Activated CD4-positive, alpha-beta T cell treated with anti-CD3 and anti-CD28 coated beads, Interleukin-2, amount 50 U/mL, for 4 hours (primary cell): Measurements from ENCODE around the gene VCL.
"Not testable (repeated sequence)": the region's sequence is repeated elsewhere in the genome, so short reads cannot be mapped to it uniquely, and the experiment has no call there.

Experiments used
- DNase-seq, 2 experiments: peaks; one replicate each; pipeline ENCODE4 v3.0.0-alpha.2; 2020

VCL gene

DNA sequence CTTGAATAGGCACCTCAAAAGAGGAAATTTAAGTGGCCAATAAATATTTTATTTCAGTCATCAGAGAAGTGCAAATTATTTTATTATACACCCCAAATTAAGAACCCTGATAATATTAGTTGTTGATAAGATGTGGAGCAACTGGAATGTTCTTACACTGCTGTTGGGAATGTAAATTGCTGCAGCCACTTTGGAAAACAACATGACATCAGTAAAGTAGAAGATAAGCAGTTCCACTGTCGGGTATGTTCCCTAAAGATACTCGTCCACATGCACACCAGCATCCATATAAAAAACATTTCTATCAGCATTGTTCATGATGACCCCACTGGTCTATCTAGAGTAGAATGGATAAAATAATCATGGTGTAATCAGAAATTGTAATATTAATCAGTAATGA, 46.5 kb downstream of the VCL start:
- DNase-seq = no peak

DNA sequence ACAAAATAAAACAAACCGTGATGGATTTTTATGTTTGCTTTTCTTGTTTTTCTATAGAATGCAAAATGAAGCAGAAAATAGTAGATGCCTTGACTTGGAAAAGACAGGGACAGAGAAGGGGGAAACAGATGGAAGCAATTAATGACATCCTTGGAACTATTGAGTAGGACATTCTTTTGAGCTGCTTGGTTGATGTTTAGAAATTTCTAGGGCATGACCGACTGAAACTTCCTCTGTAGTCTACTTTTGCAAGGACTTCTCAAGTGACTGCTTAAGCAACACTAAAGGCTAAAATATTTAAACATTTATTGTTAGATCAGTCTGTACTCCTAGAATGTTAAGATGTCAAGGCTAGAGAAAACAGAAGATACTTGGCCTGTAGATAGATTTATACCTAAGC, 49.4 kb downstream of the VCL start:
- DNase-seq = no peak

DNA sequence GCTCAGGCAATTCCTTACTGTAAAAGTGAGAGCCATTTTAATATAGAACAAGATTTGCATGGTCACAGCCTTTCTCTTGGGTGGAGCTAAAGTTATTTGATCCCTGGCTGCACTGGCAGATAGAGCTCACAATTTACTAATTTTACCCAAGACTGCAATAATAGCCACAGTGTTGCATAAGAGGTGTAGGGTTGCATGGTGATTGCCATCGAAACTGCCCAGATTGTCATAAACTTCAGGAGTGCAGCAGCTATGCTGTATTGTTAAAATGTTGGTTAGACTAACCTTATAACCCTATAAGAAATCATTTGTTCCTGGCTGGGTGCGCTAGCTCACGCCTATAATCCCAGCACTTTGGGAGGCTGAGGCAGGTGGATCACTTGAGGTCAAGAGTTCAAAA, 50.0 kb downstream of the VCL start:
- DNase-seq = no peak

DNA sequence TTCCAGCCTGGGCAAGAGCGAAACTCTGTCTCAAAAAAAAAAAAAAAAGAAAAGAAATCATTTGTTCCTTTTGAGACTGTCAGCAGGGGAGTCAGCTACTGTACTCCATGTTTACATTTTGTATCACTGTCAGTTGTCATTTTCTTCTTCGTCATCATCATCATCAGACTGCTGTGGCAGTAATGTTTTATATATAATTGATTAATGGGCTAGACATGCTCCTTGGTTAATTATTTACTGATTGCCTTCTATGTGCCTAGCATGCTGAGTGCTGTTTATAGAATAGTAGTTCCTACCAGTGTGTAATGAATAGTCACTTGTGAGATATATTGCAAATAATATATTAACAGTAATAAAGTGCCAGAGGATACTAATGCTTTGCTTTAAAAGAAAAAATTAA, 50.5 kb downstream of the VCL start:
- no peak for DNase-seq

DNA sequence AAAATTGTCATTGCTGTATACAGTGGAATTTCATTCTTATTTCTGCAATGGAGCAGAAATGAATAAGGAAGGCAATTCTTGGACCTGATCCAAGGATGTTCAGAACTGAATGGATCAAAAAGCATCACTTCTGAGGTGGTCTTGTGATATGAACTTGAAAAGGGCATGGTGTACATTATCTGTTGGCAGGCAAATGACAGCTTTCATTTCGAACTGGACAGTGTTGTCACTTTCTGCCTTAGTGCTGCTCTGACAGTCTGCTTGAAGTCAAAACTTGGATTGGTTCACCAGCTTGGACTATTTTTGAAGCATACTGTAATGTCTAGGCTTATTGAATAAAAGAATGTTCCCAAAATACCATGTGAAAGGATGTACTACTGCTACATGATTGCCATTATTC, 52.0 kb downstream of the VCL start:
- DNase-seq = no peak

DNA sequence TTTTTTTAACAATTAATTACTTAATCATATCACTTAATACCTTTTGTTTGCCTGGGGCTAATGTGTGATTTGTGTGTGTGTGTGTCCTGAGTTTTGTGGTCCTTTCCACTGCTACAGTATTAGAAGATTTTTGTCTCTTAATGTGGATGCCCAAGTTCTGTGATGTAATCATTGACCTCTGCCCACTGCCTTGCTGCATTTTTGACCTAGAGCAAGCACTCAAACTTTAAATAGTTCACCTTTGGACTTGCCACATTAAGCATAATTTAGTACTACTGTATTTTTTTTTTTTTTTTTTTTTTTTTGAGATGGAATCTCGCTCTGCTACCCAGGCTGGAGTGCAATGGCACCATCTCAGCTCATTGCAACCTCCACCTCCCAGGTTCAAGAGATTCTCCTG, 52.7 kb downstream of the VCL start:
- no peak for DNase-seq

DNA sequence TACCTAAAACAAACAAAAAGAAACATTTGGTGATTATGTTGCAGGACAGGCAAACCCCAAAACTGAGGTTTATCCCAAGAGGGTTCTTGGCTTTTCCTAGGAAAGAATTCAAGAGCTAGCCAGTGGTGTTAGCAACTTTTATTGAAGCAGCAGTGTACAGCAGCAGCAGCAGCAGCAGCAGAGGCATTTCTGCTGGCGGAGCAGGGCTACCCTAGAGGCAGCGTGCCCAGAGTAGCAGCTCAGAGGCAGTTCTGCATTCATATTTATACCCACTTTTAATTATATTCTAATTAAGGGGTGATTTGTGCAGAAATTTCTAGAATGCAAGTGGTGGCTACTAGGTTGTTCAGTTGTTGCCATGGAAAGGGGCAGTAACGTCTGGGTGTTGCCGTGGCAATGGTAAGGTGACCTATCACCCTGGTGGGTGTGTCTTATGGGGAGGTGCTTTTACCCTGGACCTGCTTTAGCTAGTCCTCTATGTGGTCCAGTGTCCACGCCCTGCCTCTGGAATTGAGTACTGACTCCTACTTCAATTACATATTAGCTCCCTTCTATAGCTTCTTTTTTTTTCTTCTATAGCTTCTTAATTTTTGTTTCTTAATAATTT, 53.9 kb downstream of the VCL start:
- no peak for DNase-seq

DNA sequence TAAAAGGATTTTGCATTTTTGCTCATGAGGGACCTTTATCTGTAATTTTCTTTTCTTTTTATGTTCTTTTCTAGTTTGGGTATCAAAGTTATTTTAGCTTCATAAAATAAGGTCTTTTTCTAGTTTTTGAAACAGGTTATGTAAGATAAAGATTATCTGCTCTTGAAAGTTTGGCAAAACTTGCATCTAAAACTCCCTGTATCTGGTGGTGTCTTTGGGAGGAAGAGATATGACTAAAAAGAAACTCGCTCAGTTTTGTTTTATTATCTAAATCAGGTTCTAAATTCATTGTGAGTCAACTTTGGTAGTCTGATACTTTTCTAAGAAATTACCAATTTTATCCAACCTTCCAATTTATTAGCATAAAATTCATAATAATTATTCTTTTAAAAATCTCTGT, 55.1 kb downstream of the VCL start:
- DNase-seq = no peak

DNA sequence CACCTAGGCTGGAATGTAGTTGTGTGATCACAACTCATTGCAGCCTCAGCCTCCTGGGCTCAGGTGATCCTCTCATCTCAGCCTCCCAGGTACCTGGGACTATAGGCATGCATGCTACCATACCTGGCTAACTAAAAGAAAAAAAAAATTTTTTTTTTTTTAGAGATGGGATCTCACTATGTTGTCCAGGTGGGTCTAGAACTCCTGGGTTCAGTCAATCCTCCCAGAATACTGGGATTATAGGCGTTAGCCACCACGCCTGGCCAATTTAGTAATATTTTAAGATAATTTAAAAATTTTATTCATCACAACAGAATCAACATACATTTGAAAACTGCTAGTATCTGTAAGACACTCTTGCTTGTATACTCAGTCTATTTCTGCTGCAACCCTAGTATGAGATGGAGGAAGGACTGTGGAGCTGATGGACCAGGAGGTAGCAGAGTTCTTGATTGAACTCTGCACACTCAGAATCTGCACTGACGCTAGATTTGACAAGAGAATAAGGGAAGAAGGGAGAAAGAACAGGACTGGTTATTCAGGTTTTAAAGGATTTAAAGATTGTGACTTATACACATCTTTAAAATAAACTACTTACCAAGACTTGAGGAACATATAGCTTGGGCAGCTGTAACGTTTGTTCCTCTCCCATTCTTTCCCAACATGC, 57.6 kb downstream of the VCL start:
- no peak for DNase-seq

GRCh38 chr10:74056050-74056818, 58.3 kb downstream of the VCL start:
- no peak for DNase-seq

DNA sequence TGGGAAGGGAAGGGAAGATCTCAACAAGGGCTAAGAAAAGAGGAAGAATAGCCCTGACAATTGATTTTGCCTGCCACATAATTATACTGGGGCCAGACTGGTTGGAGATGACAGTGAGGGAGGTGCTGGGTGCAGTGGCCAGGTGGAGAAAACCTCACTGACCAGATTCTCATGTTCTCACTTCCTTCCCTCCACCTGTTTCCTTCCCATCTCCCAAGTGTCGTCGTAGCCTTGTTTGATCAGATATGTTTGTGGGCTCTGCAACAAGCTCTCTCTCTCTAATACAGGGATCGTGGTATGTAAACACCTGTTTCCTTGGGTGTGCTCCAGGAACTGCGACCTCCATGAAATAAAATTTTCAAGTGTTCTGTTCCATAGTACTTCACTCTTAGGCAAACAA, 60.2 kb downstream of the VCL start:
- DNase-seq = no peak

- DNase-seq = peak in 1 of 2 experiments; percentile 1
These were observed 60.7 kb downstream of the VCL start for GRCh38 chr10:74058658-74059057.

DNA sequence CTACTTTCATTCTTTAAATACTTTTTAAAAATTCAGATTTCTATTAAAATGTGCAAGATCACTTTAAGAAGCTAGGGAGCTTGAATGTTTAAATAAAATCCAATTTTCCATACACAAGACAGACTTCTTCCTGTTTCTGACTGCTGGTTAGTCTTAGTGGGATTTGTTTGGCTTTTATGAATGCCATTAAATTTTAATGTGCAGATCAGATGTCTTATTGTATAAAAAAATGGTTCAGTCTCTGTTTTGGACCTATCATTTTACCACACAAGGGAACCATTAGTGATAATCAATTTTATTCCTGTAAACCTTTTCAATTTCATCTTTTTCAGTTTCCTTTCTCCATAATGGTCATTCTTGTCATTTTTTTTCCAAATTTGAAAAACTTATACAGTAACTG, 63.2 kb downstream of the VCL start:
- DNase-seq = no peak

DNA sequence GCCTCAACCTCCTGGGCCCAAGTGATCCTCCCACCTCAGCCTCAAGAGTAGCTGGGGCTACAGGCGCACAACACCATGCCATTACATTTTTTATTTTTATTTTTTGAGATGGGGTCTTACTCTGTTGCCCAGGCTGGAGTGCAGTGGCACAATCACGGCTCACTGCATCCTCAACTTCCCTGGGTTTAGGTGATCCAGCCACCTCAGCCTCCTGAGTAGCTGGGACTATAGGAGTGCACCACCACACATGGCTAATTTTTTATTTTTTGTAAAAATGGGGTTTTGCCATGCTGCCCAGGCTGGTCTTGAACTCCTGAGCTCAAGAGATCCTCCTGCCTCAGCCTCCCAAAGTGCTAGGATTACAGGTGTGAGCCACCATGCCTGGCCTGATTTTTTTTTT, 64.1 kb downstream of the VCL start:
- not testable (repeated sequence) for DNase-seq

- no peak for DNase-seq
These were observed 65.3 kb downstream of the VCL start for GRCh38 chr10:74063256-74063655.

- no peak for DNase-seq
These were observed 69.7 kb downstream of the VCL start for GRCh38 chr10:74067373-74068352.

GRCh38 chr10:74071157-74071556, 73.2 kb downstream of the VCL start:
- no peak for DNase-seq

GRCh38 chr10:74072503-74072902, 74.6 kb downstream of the VCL start:
- DNase-seq = no peak

GRCh38 chr10:74075906-74076305, 78.0 kb downstream of the VCL start:
- no peak for DNase-seq

DNA sequence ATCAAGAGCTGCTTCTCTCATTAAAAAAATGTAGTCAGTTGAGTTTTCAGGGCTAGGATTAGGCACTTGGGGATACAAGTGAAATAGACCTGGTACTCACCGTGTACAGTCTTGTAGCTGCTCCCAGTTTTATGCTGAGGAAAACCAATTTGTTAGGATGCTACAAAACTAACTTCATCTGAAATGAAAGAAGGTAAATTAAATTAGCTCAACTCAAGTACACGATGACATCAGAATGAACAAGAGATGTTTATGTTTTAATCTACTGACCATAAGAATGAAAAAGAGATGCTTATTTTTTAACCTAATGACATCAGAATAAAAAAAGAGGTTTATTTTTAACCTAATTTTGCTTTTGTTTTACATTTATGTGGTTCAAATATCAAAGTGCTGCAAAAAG, 79.0 kb downstream of the VCL start:
- DNase-seq = no peak

GRCh38 chr10:74077416-74077815, 79.5 kb downstream of the VCL start:
- no peak for DNase-seq

GRCh38 chr10:74078037-74078436, 80.1 kb downstream of the VCL start:
- peak; percentile 15 to 30 for DNase-seq
